CMK (cell line): ENCODE data around the gene S1PR5.
"Not testable (repeated sequence)": the region's sequence is repeated elsewhere in the genome, so short reads cannot be mapped to it uniquely, and the experiment has no call there.

Experiments used
- DNase-seq: peaks from one replicate; pipeline ENCODE4 v3.0.0-alpha.2; 2010; ENCODE audit warnings: low read depth

Gene S1PR5, protein sequence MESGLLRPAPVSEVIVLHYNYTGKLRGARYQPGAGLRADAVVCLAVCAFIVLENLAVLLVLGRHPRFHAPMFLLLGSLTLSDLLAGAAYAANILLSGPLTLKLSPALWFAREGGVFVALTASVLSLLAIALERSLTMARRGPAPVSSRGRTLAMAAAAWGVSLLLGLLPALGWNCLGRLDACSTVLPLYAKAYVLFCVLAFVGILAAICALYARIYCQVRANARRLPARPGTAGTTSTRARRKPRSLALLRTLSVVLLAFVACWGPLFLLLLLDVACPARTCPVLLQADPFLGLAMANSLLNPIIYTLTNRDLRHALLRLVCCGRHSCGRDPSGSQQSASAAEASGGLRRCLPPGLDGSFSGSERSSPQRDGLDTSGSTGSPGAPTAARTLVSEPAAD

DNA sequence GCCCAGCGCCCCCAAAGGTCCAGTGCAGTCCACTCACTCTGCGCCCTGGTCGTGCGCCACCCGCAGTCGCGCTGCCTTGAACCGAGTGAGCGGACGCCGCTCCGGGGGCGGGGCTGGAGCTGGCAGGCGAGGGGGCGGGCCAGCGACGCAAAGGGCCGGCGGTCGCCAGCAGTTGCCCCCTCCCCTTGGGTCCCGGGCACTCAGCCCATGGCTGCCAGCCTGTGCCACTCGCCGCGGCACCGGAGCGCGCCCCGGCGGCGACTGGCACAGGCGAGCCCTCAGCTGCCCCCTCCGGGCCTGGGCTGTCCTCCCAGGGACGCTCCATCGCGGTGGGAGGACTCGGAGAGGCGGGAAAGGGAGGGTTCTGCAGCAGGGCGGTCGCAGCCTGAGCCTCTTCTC is at the start of gene S1PR5:
TSS of gene S1PR5 (minus strand) at position 87 of the 399 bp plus-strand sequence. CDS start 2,436 bp downstream, outside the sequence.
- no peak for DNase-seq

- DNase-seq: no peak
Observed at GRCh38 chr19:10566658-10567410, 49.6 kb upstream of the S1PR5 start.

DNA sequence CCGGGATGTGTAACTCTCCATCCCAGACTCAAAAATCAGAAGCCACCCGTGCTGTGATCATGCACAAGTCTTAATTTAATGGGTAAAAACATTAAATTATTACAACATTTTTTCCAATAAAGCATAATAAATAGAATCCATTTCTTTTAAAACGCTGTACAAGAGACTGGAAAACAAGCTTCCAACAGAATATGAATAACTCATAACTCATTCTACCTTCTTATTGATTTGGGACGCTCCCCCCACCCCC is 49.1 kb upstream of the S1PR5 start:
- no peak for DNase-seq

DNA sequence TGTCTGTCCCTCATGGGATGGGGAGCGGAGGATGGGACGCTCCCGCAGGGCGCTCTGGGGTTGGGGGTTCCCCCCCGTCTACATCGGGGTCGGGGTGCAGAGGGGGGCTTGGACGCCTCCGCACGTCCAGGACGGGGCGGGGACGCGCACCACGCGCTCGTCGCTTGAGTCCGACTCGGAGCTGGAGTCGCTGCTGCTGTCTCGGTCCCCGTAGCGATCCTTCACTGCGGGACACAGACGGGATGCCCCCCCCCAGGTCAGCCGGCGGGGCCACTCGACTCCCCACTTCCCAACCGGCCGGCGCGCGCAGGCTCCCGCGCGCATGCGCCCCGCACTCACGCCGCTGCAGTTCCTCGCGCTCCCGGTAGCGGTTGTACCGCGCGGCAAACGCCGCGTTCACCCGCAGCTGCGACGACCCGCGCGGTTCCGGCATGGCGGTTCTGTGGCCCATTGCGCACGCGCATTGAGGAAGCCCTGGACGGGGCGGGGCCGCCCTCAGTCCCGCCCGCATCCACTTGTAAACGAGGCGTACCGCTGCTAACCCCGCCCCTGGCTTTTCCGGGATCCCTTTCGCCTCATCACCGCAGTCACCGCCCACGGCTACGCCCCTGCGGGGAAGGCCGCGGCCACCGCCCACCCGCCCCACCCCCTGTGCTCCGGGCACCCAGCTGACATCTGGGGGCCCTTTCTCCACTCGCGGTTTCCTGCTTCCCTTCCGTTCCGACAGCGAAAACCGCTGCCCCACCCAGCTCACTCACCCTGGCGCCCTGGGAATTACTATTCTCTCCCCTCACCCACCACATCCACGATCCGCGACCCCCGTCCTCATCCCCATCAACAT is 48.5 kb upstream of the S1PR5 start, which contains the start of gene KRI1:
TSS of gene KRI1 (minus strand) at position 444 of the 841 bp plus-strand sequence. CDS start at position 433, 11 bp downstream.
- DNase-seq: peak; percentile 97

DNA sequence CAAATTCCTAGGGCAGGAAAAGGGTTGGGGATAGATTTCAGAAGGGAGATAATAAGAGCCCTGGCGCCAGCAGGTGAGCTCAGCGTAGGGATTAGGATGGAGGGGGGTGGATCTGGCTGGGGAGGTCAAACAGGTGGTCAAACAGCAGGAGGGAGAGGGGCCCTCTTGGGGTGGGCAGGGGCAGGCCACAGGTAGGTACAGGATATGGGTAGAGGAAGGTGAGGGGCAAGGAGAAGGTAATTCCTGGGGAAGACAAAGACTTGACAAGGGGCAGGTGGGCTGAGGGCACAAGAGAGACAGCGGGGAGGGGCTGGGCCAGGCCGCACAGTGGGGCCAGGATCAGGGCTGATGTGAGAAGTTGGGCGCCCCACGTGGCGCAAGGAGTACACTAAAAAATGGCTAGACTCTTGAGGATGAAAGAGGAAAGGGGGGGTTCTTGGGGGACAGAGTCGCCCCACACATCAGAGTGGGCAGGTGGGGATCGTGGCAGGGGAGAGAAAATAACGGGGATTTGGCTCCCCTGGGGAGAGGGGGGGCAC is 47.9 kb upstream of the S1PR5 start:
- DNase-seq: no peak

DNA sequence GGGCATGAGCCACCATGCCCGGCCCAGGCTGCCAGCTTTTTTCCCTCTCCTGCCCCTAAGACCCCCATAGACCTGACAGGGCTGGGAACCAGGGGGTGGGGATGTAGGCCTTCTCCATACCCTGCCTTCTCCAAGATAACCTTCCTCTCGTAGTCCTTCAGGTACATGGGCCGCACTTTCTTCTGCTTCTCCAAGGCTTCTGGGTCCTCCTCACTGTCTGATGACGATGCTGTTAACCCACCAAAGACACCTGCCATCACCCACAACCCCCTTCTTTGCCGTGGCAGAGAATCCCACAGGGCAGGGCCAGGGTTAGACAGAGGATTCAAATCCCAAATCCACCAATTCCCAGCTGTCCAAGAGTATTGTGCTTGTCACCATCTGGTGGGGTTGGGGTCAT is 45.4 kb upstream of the S1PR5 start:
- no peak for DNase-seq

GRCh38 chr19:10560154-10560553 is 42.9 kb upstream of the S1PR5 start:
- no peak for DNase-seq

DNA sequence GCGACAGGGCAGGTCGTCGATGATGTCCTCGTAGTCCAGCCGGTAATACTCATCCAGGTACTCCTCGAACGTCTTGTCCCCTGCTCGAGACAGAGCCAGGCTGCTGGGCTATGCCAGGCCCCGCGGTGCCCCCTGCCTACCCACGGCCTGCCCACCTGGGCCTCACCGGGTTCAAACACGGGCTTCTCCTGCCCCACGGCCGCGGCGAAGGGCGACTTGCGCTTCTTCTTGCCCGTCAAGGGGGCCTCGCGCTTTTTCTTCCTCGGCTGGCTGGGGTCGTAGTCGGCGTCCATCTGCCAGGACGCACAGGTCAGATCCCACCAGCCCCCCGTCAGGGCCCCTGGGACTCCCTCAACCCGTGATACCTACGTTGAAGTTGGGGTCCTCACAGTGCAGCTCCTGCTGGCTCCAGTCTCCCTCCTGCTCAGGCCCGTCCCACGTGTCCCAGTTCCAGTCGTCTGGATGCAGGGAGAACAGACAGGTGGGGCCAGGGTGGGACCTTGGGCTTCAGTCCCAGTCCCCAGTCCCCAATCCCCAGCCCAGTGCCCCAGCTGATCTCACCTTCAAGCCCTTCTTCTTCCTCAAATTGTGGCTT is 40.5 kb upstream of the S1PR5 start:
- no peak for DNase-seq

DNA sequence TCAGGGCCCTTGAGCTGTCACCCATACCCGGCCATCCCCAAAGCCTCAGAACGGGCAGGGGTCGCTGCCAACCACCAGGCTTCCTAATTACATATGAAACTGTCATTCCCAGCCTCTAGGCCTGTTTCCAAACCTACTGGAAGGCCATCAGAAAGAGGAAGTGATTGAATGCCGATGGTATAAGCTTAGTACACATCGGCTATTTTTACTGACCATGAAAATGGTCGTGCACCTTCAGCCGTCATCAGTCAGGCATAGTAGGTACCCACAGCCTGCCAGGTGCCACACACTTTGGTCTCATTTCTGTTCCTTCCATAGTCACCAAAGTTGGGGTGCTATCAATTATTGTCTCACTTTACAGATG is 38.3 kb upstream of the S1PR5 start:
- no peak for DNase-seq

- no peak for DNase-seq
Observed at GRCh38 chr19:10554760-10555609, 37.7 kb upstream of the S1PR5 start.

DNA sequence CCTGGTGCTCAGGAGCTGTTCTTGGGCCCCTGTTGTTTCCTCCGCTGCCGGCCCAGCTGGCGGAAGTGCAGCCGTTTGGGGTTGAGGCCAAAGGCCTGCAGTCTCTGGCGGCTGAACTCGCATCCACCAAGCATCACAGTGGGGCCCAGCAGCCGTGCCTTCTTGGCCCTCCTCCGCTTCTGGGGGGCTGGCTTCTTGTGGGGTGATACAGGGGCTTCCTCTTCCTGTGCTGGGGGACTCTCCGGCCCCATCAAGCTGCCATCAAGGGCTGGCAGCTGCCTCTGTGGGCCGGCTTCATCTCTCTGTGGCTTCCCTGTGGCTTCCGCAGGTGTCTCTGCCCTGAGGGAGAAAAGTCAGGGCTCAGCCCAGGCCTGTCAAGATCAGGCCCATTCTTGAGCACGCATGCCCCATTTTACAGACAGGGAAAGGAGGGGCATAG is 36.7 kb upstream of the S1PR5 start:
- peak; percentile 88 for DNase-seq

DNA sequence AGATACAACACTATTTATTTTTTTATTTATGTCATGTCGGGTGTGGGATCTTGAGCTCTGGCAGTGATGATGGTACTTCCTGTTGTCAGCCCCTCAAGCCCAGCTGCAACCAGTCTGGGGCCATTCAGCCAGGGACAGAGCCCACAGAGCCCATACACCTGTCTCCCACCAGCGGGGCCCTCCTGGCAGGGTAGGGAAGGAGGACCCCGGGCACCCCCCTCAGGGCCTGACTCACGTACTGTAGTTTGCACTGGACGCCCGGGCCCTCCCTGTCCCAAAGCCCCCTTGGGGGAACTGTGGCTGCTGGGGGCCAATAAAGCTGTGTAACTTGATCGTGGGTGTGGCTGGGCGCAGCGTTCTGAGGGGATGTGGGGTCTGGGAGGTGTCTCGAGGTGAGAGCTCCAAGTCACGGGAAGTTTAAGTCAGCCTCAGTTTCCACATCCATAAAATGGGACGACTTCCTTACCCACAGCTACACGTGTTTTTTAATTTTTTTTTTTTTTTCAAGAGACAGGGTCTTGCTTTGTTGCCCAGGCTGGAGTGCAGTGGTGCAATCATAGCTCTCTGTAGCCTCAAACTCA is 35.9 kb upstream of the S1PR5 start:
- no peak for DNase-seq

- DNase-seq: no peak
Observed at GRCh38 chr19:10552510-10553053, 35.3 kb upstream of the S1PR5 start.

GRCh38 chr19:10551698-10552301 is 34.6 kb upstream of the S1PR5 start:
- no peak for DNase-seq

DNA sequence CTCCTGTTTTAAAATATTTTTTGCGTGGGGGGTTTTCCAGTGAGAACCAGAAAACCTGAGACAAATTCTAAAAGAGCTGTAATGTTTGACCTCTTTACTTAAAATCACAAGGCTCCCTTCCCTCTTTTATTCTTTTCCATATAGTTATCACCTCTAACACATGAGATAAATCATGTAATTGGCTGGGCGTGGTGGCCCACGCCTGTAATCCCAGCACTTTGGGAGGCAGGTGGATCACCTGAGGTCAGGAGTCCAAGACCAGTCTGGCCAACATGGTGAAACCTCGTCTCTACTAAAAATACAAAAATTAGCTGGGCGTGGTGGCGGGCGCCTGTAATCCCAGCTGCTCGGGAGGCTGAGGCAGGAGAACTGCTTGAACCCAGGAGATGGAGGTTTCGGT is 33.8 kb upstream of the S1PR5 start:
- not testable (repeated sequence) for DNase-seq

DNA sequence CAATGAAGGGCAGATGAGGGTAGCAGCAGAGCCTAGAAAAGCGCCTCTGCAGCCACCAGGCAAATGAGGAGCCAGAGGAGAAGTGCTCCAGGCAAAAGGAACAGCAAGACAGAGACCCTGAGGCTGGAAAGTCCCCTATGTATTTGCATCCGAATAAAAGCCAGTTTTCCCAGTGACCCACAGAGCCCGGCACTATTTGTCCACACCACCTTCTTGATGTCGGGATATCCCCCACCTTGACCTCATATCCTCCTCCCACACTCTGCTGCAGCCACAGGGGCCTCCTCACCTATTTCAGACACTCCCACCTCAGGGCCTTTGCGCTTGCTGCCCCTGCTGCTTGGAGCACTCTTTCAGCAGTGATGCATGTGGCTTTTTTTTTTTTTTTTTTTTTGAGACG is 33.1 kb upstream of the S1PR5 start:
- DNase-seq: no peak

GRCh38 chr19:10549733-10550132 is 32.5 kb upstream of the S1PR5 start:
- DNase-seq: no peak

- no peak for DNase-seq
Observed at GRCh38 chr19:10548746-10549276, 31.6 kb upstream of the S1PR5 start.

DNA sequence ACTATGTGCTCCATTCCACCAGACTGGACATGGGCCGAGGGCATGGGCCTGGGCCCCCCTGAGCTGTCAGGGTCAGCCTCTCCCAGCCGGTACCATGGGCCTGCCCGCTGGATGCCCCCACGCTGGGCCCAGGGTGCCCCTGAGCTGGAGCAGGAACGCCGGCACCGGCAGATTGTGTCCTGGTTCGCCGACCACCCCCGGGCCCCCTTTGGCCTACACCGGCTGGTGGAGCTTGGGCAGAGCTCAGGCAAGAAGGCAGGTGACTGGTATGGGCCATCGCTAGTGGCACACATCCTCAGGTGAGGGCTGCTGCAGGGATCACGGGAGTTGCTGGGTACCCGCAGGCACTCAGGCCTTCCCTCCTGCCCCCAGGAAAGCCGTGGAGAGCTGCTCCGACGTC is 29.6 kb upstream of the S1PR5 start:
- DNase-seq: no peak
